Stomach smooth muscle (tissue), 2 donors: ENCODE results near the gene RBM34.

ENCODE experiments used
- H3K27ac ChIP-seq: one replicate; pipeline ENCODE4 v1.7.0; 2013; ENCODE audit warnings: mild to moderate bottlenecking, low read length, inconsistent platforms
- H3K27me3 ChIP-seq, 2 donors: one replicate each; pipeline ENCODE4 v1.7.0; 2013; ENCODE audit warnings: low read length in 2 of 2; ENCODE audit not compliant: insufficient read depth in 2 of 2, control insufficient read depth in 1 of 2
- H3K36me3 ChIP-seq, 2 donors: one replicate each; pipeline ENCODE4 v1.7.0; 2013; ENCODE audit warnings: low read length in 2 of 2; ENCODE audit not compliant: control insufficient read depth in 2 of 2, insufficient read depth in 2 of 2
- H3K4me1 ChIP-seq: one replicate; pipeline ENCODE4 v1.7.0; 2013; ENCODE audit warnings: low read length; ENCODE audit not compliant: control insufficient read depth, insufficient read depth
- H3K4me3 ChIP-seq, 2 donors: one replicate each; pipeline ENCODE4 v1.7.0; 2013; ENCODE audit warnings: low read length in 2 of 2
- H3K9ac ChIP-seq, 2 donors: one replicate each; pipeline ENCODE4 v1.7.0; 2013; ENCODE audit warnings: low read length in 2 of 2, mild to moderate bottlenecking in 1 of 2
- H3K9me3 ChIP-seq, 2 donors: one replicate each; pipeline ENCODE4 v1.7.0; 2013; ENCODE audit warnings: low read length in 2 of 2; ENCODE audit not compliant: control insufficient read depth in 2 of 2
- donor health status: healthy.
- donor health status: Pancreatic carcinoma.

RBM34 gene

DNA sequence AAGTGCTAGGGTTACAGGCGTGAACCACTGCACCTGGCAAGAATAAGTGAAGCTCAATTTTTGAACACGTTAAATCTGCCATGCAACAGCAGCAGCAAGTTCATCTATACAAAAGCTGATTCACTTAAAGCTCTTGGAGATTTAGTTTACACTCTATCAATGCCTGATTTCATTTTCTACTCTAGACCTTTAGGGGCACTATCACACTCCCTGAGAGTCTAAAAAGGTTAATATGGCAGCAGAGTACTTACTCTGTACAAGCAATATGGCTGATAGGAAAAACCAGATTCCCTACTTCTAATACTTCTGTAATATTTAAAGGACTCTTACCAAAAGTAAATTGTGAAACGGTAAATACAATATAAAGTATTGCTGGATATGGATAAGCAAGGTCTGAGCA is 4.8 kb downstream of the RBM34 start:
- Histone ChIP-seq H3K27me3 (no peaks in the 10 kb centered on the region), H3K9ac (no peak overlapping the region), H3K4me3 (no peak overlapping the region), H3K27ac (no peak overlapping the region), H3K36me3 (peaks cover 26 to 32% of the 10 kb centered on the region in 2 donors), H3K4me1 (peaks cover 4% of the 10 kb centered on the region), H3K9me3 (no peaks in the 10 kb centered on the region)

DNA sequence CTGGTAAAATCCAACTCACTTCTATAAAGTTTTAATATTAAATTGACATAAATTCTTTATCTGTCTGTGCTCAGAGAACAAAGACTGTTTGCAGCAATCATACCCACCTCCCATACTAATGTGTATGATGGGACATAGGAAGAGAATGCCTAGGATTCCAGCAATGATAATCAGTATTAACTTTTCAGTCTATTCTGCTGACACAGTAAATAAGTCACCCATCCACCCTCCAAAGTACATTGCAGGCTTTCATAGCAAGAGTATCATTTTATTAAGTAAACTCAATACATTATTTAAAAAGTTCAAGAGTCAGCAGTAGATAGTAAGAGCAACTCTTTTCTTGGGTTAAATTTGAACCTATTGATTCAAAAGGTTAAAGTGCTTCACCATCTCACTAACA is 8.8 kb downstream of the RBM34 start:
- Histone ChIP-seq H3K36me3 (peaks cover 32 to 36% of the 10 kb centered on the region in 2 donors), H3K4me3 (no peak overlapping the region), H3K9me3 (no peaks in the 10 kb centered on the region), H3K9ac (no peak overlapping the region), H3K27me3 (no peaks in the 10 kb centered on the region), H3K4me1 (no peaks in the 10 kb centered on the region), H3K27ac (no peak overlapping the region)

DNA sequence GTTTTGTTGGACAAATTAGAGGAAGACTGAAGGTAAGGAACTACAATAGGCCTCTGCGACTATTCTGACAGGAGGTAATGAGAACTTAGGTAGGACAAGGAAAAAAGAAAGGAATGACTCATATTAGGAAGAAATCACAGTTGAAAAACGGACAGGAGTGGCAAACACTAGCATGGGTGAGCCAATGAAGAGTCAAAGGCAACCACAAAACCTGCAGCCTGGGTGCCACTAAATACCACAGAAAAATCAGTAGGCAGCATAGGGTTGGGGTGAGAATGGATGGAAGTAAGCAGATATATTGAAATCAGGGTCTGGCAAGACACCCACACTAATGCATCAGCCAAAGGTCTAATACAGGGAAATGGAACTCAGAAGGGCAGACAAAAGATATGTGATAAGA is 10.0 kb downstream of the RBM34 start:
- Histone ChIP-seq H3K27ac (no peak overlapping the region), H3K9me3 (no peaks in the 10 kb centered on the region), H3K9ac (no peak overlapping the region), H3K27me3 (no peaks in the 10 kb centered on the region), H3K4me3 (no peak overlapping the region), H3K36me3 (peaks cover 29 to 31% of the 10 kb centered on the region in 2 donors), H3K4me1 (no peaks in the 10 kb centered on the region)

DNA sequence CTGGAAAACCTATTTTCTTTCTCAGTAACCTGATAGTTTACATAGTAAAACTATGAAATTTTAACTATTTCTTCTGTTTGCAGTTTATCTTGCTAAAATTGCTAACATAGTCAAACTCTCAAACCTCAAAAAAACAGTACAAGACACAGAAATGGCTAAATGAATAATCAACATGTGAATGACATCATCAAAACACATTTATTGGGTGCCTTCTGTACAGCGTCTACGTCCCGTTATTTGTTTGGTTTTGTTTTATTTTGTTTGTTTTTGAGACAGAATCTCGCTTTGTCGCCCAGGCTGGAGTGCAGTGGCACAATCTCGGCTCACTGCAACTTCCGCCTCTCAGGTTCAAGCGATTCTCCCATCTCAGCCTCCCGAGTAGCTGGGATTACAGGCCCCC is 11.2 kb downstream of the RBM34 start:
- H3K9me3 ChIP-seq, result no peaks in the 10 kb centered on the region
- H3K9ac ChIP-seq, result no peak overlapping the region
- no peaks in the 10 kb centered on the region for H3K27me3 ChIP-seq
- no peak overlapping the region for H3K4me3 ChIP-seq
- no peaks in the 10 kb centered on the region for H3K4me1 ChIP-seq
- H3K27ac ChIP-seq, result no peak overlapping the region
- peaks cover 32 to 35% of the 10 kb centered on the region in 2 donors for H3K36me3 ChIP-seq

DNA sequence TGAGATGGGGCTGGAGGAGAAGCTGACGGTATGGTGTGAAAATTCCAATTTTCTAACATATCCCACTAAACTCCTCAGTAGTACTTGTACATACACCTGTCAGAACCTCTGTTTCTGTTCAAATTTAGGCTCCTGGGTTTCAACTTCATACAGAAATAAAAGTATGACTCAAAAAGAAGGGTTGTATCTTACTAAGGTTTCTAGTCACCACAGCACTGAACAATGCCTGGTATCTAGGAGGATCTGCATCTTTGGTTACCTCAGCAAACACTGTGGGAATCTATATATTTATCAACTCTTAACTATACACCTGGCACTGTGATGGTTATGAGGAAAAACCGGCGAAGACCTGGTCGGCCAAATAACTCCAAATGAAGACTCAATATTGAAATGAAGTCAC is 13.8 kb downstream of the RBM34 start:
- Histone ChIP-seq H3K4me3 (no peak overlapping the region), H3K36me3 (peaks cover 23 to 26% of the 10 kb centered on the region in 2 donors), H3K27ac (no peak overlapping the region), H3K9me3 (no peaks in the 10 kb centered on the region), H3K9ac (no peak overlapping the region), H3K27me3 (no peaks in the 10 kb centered on the region), H3K4me1 (no peaks in the 10 kb centered on the region)

DNA sequence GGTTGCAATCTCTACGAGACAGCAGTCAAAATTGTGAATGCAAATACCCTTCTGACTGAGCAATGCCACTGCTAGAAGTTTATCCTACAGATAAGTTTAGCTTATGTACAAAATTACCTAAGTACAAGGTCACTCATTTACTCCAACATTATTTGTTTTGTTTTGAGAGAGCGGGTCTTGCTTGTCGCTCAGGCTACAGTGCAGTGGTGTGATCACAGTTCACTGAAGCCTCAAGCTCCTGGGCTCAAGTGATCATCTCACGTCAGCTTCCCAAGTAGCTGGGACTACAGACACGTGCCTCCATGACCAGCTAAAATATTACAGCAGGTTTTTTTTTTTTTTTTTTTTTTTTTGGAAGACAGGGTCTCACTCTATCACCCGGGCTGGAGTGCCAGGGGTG is 15.4 kb downstream of the RBM34 start:
- H3K9ac ChIP-seq, result no peak overlapping the region
- H3K36me3 ChIP-seq, result peaks cover 13 to 17% of the 10 kb centered on the region in 2 donors
- H3K27me3 ChIP-seq, result no peaks in the 10 kb centered on the region
- H3K27ac ChIP-seq, result no peak overlapping the region
- H3K9me3 ChIP-seq, result no peaks in the 10 kb centered on the region
- H3K4me3 ChIP-seq, result no peak overlapping the region
- H3K4me1 ChIP-seq, result no peaks in the 10 kb centered on the region

DNA sequence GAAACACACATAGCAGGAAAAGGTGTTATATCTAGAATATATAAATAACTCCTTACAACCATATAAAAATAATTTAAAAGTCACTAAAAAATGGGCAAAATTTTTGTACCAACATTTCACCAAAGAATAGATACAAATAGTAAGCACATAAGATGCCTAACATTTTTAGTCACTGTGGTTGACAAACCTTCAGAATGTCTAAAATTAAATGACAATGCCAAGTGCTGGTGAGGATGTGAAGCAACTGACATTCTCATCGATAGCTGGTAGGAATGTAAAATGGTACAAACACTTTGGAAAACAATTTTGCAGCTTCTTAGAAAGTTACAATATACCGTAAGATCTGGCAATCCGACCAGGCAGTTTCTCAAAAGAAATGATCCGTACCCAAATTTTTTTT is 18.1 kb downstream of the RBM34 start:
- Histone ChIP-seq H3K27me3 (no peaks in the 10 kb centered on the region), H3K4me1 (no peaks in the 10 kb centered on the region), H3K36me3 (peaks cover 14 to 17% of the 10 kb centered on the region in 2 donors), H3K9me3 (no peaks in the 10 kb centered on the region), H3K4me3 (no peak overlapping the region), H3K9ac (no peak overlapping the region), H3K27ac (no peak overlapping the region)

DNA sequence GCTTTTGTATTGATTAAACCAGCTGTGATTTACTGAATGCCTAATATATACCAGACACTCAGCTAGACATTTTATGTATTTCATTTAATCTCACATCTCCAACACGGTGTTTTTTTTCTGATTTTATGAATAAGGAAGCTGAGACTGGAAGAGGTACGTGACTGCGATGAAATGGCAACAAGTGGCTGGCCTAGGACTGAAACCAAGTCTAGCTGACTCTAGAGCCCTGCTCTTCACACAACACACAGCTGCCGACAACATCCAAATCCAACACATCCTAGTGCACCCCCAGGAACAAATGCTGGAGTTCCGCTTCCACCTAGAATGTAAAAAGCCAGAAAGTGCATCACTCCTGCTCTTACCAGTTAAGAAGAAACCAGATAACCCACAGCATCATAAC is 21.7 kb downstream of the RBM34 start:
- Histone ChIP-seq H3K4me3 (no peak overlapping the region), H3K4me1 (no peaks in the 10 kb centered on the region), H3K9ac (no peak overlapping the region), H3K36me3 (peaks cover 28 to 34% of the 10 kb centered on the region in 2 donors), H3K27me3 (no peaks in the 10 kb centered on the region), H3K9me3 (no peaks in the 10 kb centered on the region), H3K27ac (no peak overlapping the region)

DNA sequence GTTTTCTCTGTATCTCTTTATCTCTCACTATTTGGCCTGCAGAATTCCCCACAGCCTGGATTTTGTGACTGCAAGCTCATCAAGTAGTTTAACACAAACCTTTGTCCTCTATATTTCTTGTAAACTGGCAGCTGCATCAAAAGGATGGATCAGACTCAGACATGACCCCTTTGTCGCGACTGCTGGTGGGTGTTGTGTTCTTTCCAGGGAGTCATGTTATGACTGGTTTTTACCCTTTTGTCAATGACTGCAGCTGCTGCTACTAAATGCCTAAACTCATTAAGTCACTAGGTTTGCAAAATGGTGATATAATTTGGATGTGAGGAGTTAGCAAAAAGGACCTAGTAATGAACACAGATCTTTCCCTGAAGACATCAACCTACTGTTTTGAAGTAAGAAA is 22.2 kb downstream of the RBM34 start:
- Histone ChIP-seq H3K27me3 (no peaks in the 10 kb centered on the region), H3K36me3 (peaks cover 28 to 35% of the 10 kb centered on the region in 2 donors), H3K4me1 (no peaks in the 10 kb centered on the region), H3K27ac (no peak overlapping the region), H3K9ac (no peak overlapping the region), H3K4me3 (no peak overlapping the region), H3K9me3 (no peaks in the 10 kb centered on the region)

DNA sequence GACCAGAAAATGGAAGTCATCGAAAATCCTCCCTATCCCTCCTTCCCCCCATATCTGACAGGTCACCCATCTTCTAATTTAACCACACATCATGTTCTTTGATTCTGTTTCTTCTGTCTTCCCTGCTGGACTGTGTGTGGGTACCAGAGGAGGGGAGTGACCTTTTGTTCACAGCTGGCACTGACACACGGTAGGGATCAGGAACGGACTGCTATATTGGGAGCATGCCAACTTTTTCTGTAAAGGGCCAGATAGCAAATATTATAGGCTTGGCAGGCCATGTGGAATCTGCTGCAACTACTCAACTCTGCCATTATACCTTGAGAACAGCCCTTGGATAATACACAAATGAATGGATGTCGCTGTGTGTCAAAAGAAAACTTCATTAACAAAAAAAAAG is 24.9 kb downstream of the RBM34 start:
- Histone ChIP-seq H3K27me3 (no peaks in the 10 kb centered on the region), H3K9ac (no peak overlapping the region), H3K4me1 (no peaks in the 10 kb centered on the region), H3K27ac (no peak overlapping the region), H3K36me3 (peaks cover 28 to 31% of the 10 kb centered on the region in 2 donors), H3K4me3 (no peak overlapping the region), H3K9me3 (no peaks in the 10 kb centered on the region)

DNA sequence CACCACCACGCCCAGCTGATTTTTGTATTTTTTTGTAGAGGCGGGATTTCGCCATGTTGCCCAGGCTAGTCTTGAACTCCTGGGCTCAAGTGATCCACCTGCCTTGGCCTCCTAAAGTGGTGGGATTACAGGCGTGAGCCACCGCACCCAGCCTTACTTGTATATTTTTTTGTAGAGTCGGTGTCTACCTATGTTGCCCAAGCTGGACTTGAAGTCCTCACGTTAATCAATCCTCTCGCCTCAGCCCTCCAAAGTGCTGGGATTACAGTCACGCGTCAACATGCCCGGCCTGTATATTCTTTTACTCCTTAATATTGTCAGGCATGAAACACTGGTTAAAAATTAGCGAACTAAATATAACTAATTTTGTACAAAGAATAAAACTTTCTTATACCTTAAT is 26.9 kb downstream of the RBM34 start:
- Histone ChIP-seq H3K4me1 (no peaks in the 10 kb centered on the region), H3K9ac (no peak overlapping the region), H3K27me3 (no peaks in the 10 kb centered on the region), H3K36me3 (peaks cover 24 to 25% of the 10 kb centered on the region in 2 donors), H3K9me3 (no peaks in the 10 kb centered on the region), H3K27ac (no peak overlapping the region), H3K4me3 (no peak overlapping the region)
